CD8-positive, alpha-beta memory T cell (primary cell): Measurements from ENCODE around the gene MARCHF11. TPM values are rescaled to one million over a fixed set of nuclear protein-coding genes. Genes with fewer than 3 reads are reported as not detected.

Experiments
- CTCF ChIA-PET: fragments of 350-600 bp; sonication (Branson Sonifier 250); formaldehyde crosslinking; loops from one replicate; lab custom pipeline; 2021; ENCODE audit warnings: antibody characterized with exemption; lab: Charles Lee
- POLR2A ChIA-PET: fragments of 350-600 bp; sonication (Branson Sonifier 250); formaldehyde crosslinking; loops from one replicate; lab custom pipeline; 2021; ENCODE audit warnings: antibody characterized with exemption; lab: Charles Lee
- DNase-seq, 5 donors: peaks; one replicate each; pipeline versions ENCODE4 v3.0.0 to v3.0.0-alpha.2; 2020 to 2022; ENCODE audit warnings: mixed read lengths in 1 of 5
- H3K27ac ChIP-seq: one replicate; pipeline ENCODE4 v1.7.0; 2013; ENCODE audit warnings: low read depth, mild to moderate bottlenecking, low read length, moderate library complexity
- H3K27me3 ChIP-seq: 2 replicates; pipeline ENCODE4 v1.7.0; 2013; ENCODE audit warnings: low read length, mild to moderate bottlenecking; ENCODE audit not compliant: insufficient read depth, poor library complexity, severe bottlenecking
- H3K36me3 ChIP-seq: 2 replicates; pipeline ENCODE4 v1.7.0; 2013; ENCODE audit warnings: mild to moderate bottlenecking, low read length, moderate library complexity; ENCODE audit not compliant: insufficient read depth
- H3K4me1 ChIP-seq: 2 replicates; pipeline ENCODE4 v1.7.0; 2013; ENCODE audit warnings: mild to moderate bottlenecking, low read length, moderate library complexity; ENCODE audit not compliant: insufficient read depth
- H3K4me3 ChIP-seq: 2 replicates; pipeline ENCODE4 v1.7.0; 2013; ENCODE audit warnings: mild to moderate bottlenecking, low read length
- H3K9me3 ChIP-seq: 2 replicates; pipeline ENCODE4 v1.7.0; 2013; ENCODE audit warnings: mild to moderate bottlenecking, low read length
- H3K27ac Mint-ChIP-seq, 8 donors: one replicate each; pipeline ENCODE4 v1.8.0; 2020 to 2021; ENCODE audit warnings: mixed read lengths in 8 of 8, mild to moderate bottlenecking in 6 of 8, inconsistent platforms in 3 of 8, moderate library complexity in 3 of 8
- H3K27me3 Mint-ChIP-seq, 2 donors: one replicate each; pipeline ENCODE4 v1.8.0; 2020 to 2021; ENCODE audit warnings: mixed read lengths in 2 of 2, mild to moderate bottlenecking in 1 of 2, moderate library complexity in 1 of 2
- H3K36me3 Mint-ChIP-seq, 3 donors: one replicate each; pipeline ENCODE4 v1.8.0; 2020 to 2021; ENCODE audit warnings: mixed read lengths in 3 of 3, inconsistent platforms in 1 of 3, mild to moderate bottlenecking in 1 of 3
- H3K4me1 Mint-ChIP-seq, 3 donors: one replicate each; pipeline ENCODE4 v1.8.0; 2020 to 2021; ENCODE audit warnings: mixed read lengths in 3 of 3, inconsistent platforms in 1 of 3, mild to moderate bottlenecking in 1 of 3
- H3K4me3 Mint-ChIP-seq, 7 donors: one replicate each; pipeline ENCODE4 v1.8.0; 2020 to 2021; ENCODE audit warnings: mixed read lengths in 7 of 7, mild to moderate bottlenecking in 6 of 7, moderate library complexity in 4 of 7, inconsistent platforms in 2 of 7
- H3K9me3 Mint-ChIP-seq, 5 donors: one replicate each; pipeline ENCODE4 v1.8.0; 2020 to 2022; ENCODE audit warnings: mixed read lengths in 5 of 5, mild to moderate bottlenecking in 3 of 5, moderate library complexity in 2 of 5, inconsistent platforms in 1 of 5
- polyA plus RNA-seq: library from polyadenylated mRNA; unstranded; fragments of 300-500 nt; fragmentation: Illumina TruSeq; gene quantifications from one replicate; pipeline ENCODE4 v1.2.3, GENCODE V29; 2021
- total RNA-seq, 2 experiments: library from RNA; stranded (reverse); gene quantifications; one replicate each; pipeline ENCODE4 v1.2.3, GENCODE V29; 2021

Gene MARCHF11
- total and polyA plus RNA-seq, 3 experiments from 2014 or later = not detected

GRCh38 chr5:16017720-16018119 lies 161.9 kb downstream of the MARCHF11 start:
- POLR2A ChIA-PET = no interaction called here

More at GRCh38 chr5:16017720-16018119, 161.9 kb downstream of the MARCHF11 start:
- Histone ChIP-seq H3K4me1 (no peaks in the 10 kb centered on the region), H3K36me3 (no peaks in the 10 kb centered on the region), H3K4me3 (no peak overlapping the region), H3K27me3 (no peaks in the 10 kb centered on the region), H3K27ac (no peak overlapping the region), H3K9me3 (no peaks in the 10 kb centered on the region)
- no peak overlapping the region for H3K27ac Mint-ChIP-seq
- H3K36me3 Mint-ChIP-seq = no peaks in the 10 kb centered on the region
- DNase-seq = no peak
- CTCF ChIA-PET = no interaction called here
- no peaks in the 10 kb centered on the region for H3K4me1 Mint-ChIP-seq
- H3K9me3 Mint-ChIP-seq = peaks cover 0 to 13% (median 4%) of the 10 kb centered on the region in 5 donors
- H3K4me3 Mint-ChIP-seq = no peak overlapping the region
- no peaks in the 10 kb centered on the region for H3K27me3 Mint-ChIP-seq
